Loucy (cell line): Measurements from ENCODE around the gene SYNE1.

Experiments used
- H2AFZ ChIP-seq: fragments of 200-600 bp; sonication (generic); 2 replicates; pipeline ENCODE4 v1.6.0; 2016; ENCODE audit warnings: antibody characterized with exemption, mild to moderate bottlenecking, low read length, moderate library complexity
- H3F3A ChIP-seq: fragments of 200-600 bp; 2 replicates; pipeline ENCODE4 v1.6.0; 2016; ENCODE audit warnings: antibody characterized with exemption, low read depth, mild to moderate bottlenecking
- H3K27me3 ChIP-seq: fragments of 200-600 bp; sonication (generic); 2 replicates; pipeline ENCODE4 v1.6.1; 2014; ENCODE audit warnings: low read length, mild to moderate bottlenecking; ENCODE audit not compliant: insufficient read depth, poor library complexity, severe bottlenecking
- H3K36me3 ChIP-seq: fragments of 200-600 bp; sonication (generic); 2 replicates; pipeline ENCODE4 v1.6.1; 2016; ENCODE audit warnings: low read length; ENCODE audit not compliant: insufficient read depth
- H3K4me1 ChIP-seq: fragments of 200-600 bp; sonication (generic); 2 replicates; pipeline ENCODE4 v1.5.1; 2014; ENCODE audit warnings: low read length, mild to moderate bottlenecking; ENCODE audit not compliant: insufficient read depth, poor library complexity, severe bottlenecking
- H3K4me2 ChIP-seq: fragments of 200-600 bp; sonication (generic); 2 replicates; pipeline ENCODE4 v1.6.0; 2014; ENCODE audit warnings: antibody characterized with exemption, low read length, low read depth, mild to moderate bottlenecking; ENCODE audit not compliant: poor library complexity, severe bottlenecking
- H3K4me3 ChIP-seq: fragments of 200-600 bp; sonication (generic); 2 replicates; pipeline ENCODE4 v1.5.1; 2014; ENCODE audit warnings: low read length, mild to moderate bottlenecking, mixed read lengths; ENCODE audit not compliant: poor library complexity, severe bottlenecking
- H3K79me2 ChIP-seq: fragments of 200-600 bp; sonication (generic); 2 replicates; pipeline ENCODE4 v1.6.1; 2014; ENCODE audit warnings: low read length; ENCODE audit not compliant: insufficient read depth
- H3K9ac ChIP-seq: fragments of 200-600 bp; sonication (generic); 2 replicates; pipeline ENCODE4 v1.6.0; 2014; ENCODE audit warnings: mild to moderate bottlenecking, low read depth, low read length, moderate library complexity; ENCODE audit not compliant: poor library complexity, severe bottlenecking
- H3K9me2 ChIP-seq: fragments of 200-600 bp; sonication (generic); replicated peaks from 2 replicates; pipeline ENCODE4 v1.6.1; 2016; ENCODE audit warnings: low read depth, low read length, mixed read lengths
- H3K9me3 ChIP-seq: fragments of 200-600 bp; sonication (generic); 2 replicates; pipeline ENCODE4 v1.6.1; 2014; ENCODE audit warnings: mild to moderate bottlenecking, antibody characterized with exemption, low read length, low read depth; ENCODE audit not compliant: insufficient read depth
- H4K20me1 ChIP-seq: fragments of 200-600 bp; sonication (generic); 2 replicates; pipeline ENCODE4 v1.6.0; 2014; ENCODE audit warnings: antibody characterized with exemption, low read length, mild to moderate bottlenecking; ENCODE audit not compliant: insufficient read depth, poor library complexity, severe bottlenecking
- CTCF ChIP-seq: fragments of 200-600 bp; sonication (generic); conservative IDR thresholded peaks from 2 replicates; pipeline ENCODE4 v1.5.1; 2014; ENCODE audit warnings: mild to moderate bottlenecking, antibody characterized with exemption, low read length
- EZH2phosphoT487 ChIP-seq: fragments of 200-600 bp; IDR thresholded peaks from 2 replicates; pipeline ENCODE4 v1.6.1; 2018; ENCODE audit warnings: antibody characterized with exemption, mild to moderate bottlenecking, moderate library complexity, borderline replicate concordance

The SYNE1 gene

DNA sequence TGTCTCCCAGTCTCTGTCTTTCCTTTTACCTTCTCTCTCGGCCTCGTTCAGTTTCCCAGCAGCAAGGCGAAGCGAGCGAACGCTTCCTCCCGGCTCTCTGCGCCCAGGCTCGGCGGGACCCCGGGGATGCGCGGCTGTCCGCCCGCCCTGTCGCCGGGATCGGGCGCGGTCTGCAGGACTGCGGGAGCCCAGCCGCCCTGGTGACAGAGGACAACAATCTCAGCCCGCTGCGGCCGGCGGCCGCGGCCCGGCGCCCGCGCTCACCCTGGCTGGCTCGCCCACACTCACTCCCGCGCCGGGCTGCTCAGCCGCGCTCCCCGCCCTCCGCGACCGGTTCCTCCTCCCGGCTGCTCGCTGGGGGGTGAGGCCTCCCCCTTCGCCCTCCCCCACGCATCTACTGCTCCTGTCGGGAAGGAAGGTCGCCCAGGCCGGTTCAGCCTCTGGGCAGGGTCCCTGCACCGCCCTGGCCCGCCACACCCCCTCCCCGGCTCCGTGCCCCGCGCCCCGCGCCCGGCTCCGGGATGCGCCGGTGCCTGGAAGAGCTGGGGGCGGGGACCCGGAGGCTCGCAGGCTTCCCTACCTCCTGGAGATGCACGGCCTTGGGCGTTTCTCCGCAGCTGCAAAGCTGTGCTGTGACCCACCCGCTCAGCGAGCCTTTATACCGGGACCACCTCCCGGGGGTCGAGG, 410 bp downstream of the SYNE1 start:
- H3K4me2 ChIP-seq, result no peak overlapping the region
- TF ChIP-seq CTCF, result no peak
- no peak for TF ChIP-seq EZH2phosphoT487
- no peak overlapping the region for H2AFZ ChIP-seq
- no peaks in the 10 kb centered on the region for H3K36me3 ChIP-seq
- H3K9me3 ChIP-seq, result no peaks in the 10 kb centered on the region
- H4K20me1 ChIP-seq, result no peaks in the 10 kb centered on the region
- H3F3A ChIP-seq, result no peaks in the 10 kb centered on the region
- no peak overlapping the region for H3K4me3 ChIP-seq
- no peaks in the 10 kb centered on the region for H3K9me2 ChIP-seq
- no peak overlapping the region for H3K9ac ChIP-seq
- no peaks in the 10 kb centered on the region for H3K27me3 ChIP-seq
- H3K4me1 ChIP-seq, result no peaks in the 10 kb centered on the region
- no peaks in the 10 kb centered on the region for H3K79me2 ChIP-seq

DNA sequence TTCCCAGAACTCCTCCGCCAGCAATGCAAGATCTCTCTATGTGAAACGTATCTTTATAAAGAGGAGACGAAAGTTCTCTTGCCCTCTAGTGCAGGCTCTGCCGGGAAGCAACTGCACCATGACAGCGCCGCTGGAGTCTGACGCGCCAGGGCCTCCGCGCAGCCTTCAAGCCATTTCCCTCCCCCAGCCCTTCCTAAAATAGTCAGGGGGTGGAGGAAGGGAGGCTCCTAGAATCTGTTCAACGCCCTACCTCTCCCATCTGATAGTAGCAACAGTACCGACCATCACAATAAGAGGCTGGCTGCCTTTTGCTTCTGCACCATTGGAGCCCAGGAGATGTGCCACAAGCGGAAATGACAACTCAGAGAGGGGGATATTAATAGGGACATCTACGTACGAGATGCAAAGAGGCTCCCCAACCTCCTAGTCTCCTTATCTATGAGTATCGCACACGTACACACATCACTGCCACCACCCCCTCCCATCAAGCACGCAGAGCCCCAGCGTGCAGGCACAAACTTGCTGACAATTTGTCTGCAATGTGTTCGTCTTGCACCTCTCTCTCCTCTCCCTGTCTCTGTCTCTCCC, 1.0 kb downstream of the SYNE1 start:
- TF ChIP-seq CTCF (no peak), EZH2phosphoT487 (no peak)
- no peaks in the 10 kb centered on the region for H4K20me1 ChIP-seq
- H3K79me2 ChIP-seq, result no peaks in the 10 kb centered on the region
- no peak overlapping the region for H2AFZ ChIP-seq
- no peaks in the 10 kb centered on the region for H3K9me3 ChIP-seq
- no peaks in the 10 kb centered on the region for H3K9me2 ChIP-seq
- H3K4me2 ChIP-seq, result no peak overlapping the region
- H3K4me3 ChIP-seq, result no peak overlapping the region
- H3K36me3 ChIP-seq, result no peaks in the 10 kb centered on the region
- no peaks in the 10 kb centered on the region for H3K4me1 ChIP-seq
- no peak overlapping the region for H3K9ac ChIP-seq
- no peaks in the 10 kb centered on the region for H3F3A ChIP-seq
- no peaks in the 10 kb centered on the region for H3K27me3 ChIP-seq

DNA sequence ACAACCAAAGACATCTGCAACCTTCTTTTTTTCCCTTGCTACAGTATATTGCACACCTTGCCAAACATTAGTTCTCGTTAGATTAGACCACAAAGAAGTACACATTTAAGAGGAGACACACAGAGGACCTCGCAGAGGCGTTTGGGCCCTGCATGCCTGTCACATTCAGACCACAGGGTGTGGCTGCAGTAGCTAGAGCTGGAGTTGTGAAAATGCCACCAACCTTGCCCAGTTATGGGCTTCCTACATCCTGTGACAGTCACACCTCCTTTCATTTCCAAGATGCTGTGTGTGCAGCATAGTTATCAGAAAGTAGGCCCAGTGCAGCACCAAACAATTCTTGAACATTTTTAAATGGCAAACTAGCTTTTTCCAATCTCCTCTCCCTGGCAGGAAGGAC, 2.4 kb downstream of the SYNE1 start:
- Histone ChIP-seq H3K27me3 (no peaks in the 10 kb centered on the region), H3K4me2 (no peak overlapping the region), H3K79me2 (no peaks in the 10 kb centered on the region), H4K20me1 (no peaks in the 10 kb centered on the region), H3K9ac (no peak overlapping the region), H3K36me3 (no peaks in the 10 kb centered on the region), H3K4me1 (no peaks in the 10 kb centered on the region), H3K4me3 (no peak overlapping the region), H3K9me2 (no peaks in the 10 kb centered on the region), H3K9me3 (no peaks in the 10 kb centered on the region), H3F3A (no peaks in the 10 kb centered on the region), H2AFZ (no peak overlapping the region)
- TF ChIP-seq CTCF (no peak), EZH2phosphoT487 (no peak)
